HG03442 (cell line): ENCODE measurements around the gene SLC36A4.
"Not testable (repeated sequence)": the region's sequence is repeated elsewhere in the genome, so short reads cannot be mapped to it uniquely, and the experiment has no call there.

ENCODE experiments used
- ATAC-seq: cut with Tn5 transposase; IDR thresholded peaks from one replicate; pipeline ENCODE4 v1.9.1; 2021; ENCODE audit warnings: mild to moderate bottlenecking, moderate library complexity; ENCODE audit not compliant: unreplicated experiment

Gene SLC36A4

GRCh38 chr11:93194673-93195291 lies 3.0 kb downstream of the SLC36A4 start:
- ATAC-seq, result no peak

- no peak for ATAC-seq
Observed at GRCh38 chr11:93193731-93194130, 4.1 kb downstream of the SLC36A4 start.

DNA sequence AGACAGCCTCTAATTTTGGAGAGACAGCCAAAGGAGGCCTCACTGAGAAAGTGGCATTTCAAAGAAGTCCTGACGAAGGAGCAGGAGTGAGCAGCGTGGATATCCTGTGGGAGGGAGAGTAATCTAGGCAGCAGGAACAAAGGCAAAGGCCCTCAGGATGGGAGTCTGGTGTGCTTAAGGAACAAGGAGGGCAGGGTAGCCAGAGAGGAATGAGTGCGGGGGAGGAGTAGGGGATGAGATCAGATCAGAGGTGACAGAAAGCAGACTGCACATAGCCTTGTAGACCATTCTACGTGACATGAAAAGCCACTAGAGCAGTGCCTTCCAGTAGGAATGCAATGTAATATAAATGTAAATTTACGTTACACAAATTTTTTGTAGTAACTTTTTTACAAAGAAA lies 5.6 kb downstream of the SLC36A4 start:
- no peak for ATAC-seq

DNA sequence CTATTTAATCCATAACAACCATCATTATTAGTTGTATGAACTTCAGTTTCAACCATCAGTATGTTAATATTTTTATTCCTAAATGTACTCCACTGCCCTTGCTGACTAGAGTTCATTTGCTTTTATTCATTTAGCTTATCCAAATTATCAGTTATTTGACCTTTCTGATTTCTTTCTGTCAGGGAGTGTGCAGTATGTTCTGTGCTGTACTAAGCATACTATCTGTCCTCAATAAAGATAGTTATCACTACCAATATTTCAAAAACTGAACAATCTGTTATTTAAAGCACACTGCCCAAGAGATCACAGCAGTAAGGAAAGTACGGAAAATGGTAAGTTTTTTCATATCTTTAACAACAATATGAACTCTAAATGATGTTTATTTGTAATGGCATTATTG lies 8.3 kb downstream of the SLC36A4 start:
- ATAC-seq, result no peak

GRCh38 chr11:93188726-93189125 lies 9.1 kb downstream of the SLC36A4 start:
- ATAC-seq, result no peak

DNA sequence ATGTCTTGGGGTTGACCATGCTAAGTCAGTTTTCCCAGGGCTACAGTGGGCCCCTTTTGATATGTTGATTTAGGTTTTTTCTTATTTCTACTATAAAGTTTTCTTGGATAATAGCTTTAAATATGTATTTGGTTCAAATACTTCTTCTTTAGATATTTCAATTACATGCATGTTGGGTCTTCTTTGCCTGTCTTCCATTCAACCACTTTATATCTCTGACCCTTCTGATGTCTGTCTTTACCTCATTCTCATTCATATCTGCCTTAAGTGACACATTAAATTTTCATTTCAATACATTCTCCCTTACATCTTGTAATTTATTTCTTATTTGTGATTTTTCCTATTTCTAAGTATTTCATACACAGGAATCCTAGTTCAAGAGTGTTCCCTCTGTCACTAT lies 10.5 kb downstream of the SLC36A4 start:
- no peak for ATAC-seq

DNA sequence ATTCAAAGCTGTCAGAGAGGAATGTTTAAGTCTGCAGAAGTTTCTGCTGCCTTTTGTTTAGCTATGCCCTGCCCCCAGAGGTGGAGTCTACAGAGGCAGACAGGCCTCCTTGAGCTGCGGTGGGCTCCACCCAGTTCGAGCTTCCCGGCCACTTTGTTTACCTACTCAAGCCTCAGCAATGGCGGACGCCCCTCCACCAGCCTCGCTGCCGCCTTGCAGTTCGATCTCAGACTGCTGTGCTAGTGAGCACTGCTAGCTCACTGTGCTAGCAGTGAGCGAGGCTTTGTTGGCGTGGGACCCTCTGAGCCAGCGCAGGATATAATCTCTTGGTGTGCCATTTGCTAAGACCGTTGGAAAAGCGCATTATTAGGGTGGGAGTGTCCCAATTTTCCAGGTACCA lies 19.9 kb downstream of the SLC36A4 start:
- ATAC-seq, result not testable (repeated sequence)

DNA sequence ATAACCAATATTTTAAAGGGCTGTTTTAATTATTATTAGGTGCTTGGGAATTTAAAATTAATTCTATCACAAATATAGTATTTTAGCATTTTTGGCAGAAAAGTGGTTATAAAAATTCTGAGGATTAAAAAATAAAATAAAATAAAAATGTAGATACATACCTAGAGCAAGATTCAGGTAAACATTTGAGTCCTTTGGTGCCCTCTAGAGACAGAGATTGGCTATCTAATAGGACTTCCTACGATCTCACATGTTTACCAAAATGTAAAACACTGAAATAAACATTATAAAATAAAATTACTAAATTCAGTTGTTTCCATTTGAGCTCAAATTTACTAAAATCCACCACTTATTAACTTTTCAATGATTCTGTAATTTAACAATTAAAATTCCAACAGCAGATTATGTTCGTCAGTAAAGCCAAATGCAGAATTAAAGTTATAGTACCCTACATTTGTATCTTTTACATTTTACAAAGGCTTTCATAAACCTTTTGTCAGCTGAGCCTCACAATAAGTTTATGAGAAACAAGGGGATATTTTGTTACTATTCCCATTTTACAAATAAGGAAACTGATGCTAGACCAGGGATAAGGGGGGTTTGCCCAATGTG lies 27.7 kb downstream of the SLC36A4 start:
- no peak for ATAC-seq

GRCh38 chr11:93169143-93169542 lies 28.6 kb downstream of the SLC36A4 start:
- no peak for ATAC-seq

DNA sequence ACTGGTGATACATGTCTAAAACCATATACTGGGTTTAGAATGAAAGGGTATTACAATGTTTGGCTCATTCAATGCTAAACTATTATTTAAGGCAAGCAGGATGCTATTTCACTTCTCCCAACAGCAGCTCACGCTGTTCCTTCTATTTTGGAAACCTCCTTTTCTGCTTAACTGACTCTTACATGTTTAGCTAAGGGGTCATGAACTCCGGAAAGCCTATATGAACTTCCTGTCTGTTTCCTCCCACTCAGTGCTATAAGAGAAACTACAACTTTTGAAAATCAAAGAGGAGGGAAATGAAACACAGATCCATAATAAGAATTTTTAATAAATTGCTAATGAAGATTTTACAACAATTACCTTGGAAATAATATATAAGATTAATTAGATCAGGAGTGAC lies 30.9 kb downstream of the SLC36A4 start:
- ATAC-seq, result peak; percentile 67

GRCh38 chr11:93166194-93166593 lies 31.6 kb downstream of the SLC36A4 start:
- ATAC-seq, result no peak

GRCh38 chr11:93160808-93161207 lies 37.0 kb downstream of the SLC36A4 start:
- no peak for ATAC-seq

- no peak for ATAC-seq
Observed at GRCh38 chr11:93160156-93160555, 37.6 kb downstream of the SLC36A4 start.

DNA sequence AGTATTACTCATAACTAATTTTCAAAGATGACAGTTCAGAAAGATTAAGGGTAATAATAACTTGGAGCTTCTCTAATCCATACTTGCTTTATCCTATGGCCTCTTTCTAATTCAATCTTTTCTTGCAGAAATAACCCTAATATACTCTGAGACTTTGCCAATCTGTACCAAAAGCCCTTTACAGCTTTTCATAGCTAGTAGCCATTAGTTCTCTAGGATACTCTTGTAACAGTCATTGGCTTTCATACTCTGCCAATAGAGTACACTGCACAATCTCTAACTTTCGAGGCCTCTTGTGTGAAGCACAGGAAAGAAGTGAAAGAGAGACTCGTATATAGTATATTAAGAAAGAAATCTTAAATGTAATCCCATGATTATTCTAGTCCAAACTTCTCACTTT lies 38.1 kb downstream of the SLC36A4 start:
- no peak for ATAC-seq

DNA sequence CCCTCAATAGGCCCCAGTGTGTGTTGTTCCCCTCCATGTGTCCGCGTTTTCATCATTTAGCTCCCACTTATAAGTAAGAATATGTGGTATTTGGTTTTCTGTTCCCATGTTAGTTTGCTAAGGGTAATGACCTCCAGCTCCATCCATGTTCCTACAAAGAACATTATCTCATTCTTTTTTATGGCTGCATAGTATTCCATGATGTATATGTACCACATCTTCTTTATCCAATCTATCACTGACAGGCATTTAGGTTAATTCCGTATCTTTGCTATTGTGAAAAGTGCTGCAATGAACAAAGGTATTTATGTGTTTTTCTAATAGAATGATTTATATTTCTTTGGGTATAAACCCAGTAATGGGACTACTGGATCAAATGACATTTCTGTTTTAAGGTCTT lies 42.1 kb downstream of the SLC36A4 start:
- ATAC-seq, result no peak

GRCh38 chr11:93145390-93145915 lies 52.3 kb downstream of the SLC36A4 start:
- ATAC-seq, result no peak

- peak; percentile 74 for ATAC-seq
Observed at GRCh38 chr11:93143800-93144199, 54.0 kb downstream of the SLC36A4 start.

GRCh38 chr11:93143186-93143585 lies 54.6 kb downstream of the SLC36A4 start:
- ATAC-seq, result no peak

- ATAC-seq, result no peak
Observed at GRCh38 chr11:93133488-93134109, 64.2 kb downstream of the SLC36A4 start.

- ATAC-seq, result no peak
Observed at GRCh38 chr11:93132836-93133235, 65.0 kb downstream of the SLC36A4 start.

DNA sequence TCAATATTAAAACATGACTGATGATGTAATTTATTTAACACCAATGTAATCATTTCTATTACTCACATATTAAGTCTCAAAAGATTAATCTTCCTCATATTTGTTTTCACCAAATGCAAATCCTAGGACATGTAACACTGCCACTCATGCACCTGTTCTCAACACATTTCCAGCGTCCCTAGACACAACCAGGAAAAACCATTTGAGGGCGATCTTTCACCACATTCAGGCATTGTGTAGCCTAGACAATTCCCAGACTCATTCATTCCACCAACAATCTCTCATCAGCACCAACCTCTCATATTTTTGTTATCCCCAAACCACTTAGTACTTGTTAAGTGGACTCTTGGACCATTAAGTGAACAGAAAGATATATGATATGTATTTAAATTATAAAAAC lies 66.1 kb downstream of the SLC36A4 start:
- no peak for ATAC-seq

DNA sequence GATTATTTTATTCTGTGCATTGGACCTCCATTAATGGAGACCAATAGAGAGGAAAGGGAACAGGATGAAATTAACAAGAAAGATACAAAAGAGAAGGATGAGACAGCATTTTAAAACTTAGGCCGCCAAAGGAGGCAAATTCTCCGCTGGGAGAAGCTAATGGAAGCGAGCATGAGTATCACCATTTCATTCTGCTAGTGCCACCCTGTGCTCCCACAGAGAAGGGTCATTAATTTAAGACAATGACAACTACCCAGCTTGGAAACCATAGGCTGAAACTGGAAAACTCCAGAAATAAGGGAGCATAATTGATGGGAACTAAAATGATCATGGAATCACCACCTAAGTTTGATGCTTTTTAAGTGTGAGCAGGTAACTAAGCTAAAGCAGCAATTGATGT lies 69.2 kb downstream of the SLC36A4 start:
- ATAC-seq, result no peak
